Trophoblast cell (in vitro differentiated cells and primary cell): Measurements from ENCODE around the gene MDGA2.
A peak's percentile ranks its signal among the peaks of the same experiment; 100 is the strongest.
"Not testable (repeated sequence)": the region's sequence is repeated elsewhere in the genome, so short reads cannot be mapped to it uniquely, and the experiment has no call there.

ENCODE experiments used
- DNase-seq, 2 donors: peaks; one replicate each; pipeline ENCODE4 v3.0.0-alpha.2; 2016
- H2AFZ ChIP-seq: 2 replicates; pipeline ENCODE4 v1.6.1; 2013; ENCODE audit warnings: low read length, moderate library complexity, mild to moderate bottlenecking; ENCODE audit not compliant: insufficient read depth, poor library complexity
- H2AK5ac ChIP-seq: 2 replicates; pipeline ENCODE4 v1.6.1; 2013; ENCODE audit warnings: mild to moderate bottlenecking, low read length
- H2BK120ac ChIP-seq: 2 replicates; pipeline ENCODE4 v1.6.1; 2013; ENCODE audit warnings: low read length, mild to moderate bottlenecking, moderate library complexity; ENCODE audit not compliant: insufficient read depth, poor library complexity
- H2BK12ac ChIP-seq: 2 replicates; pipeline ENCODE4 v1.6.1; 2013; ENCODE audit warnings: mild to moderate bottlenecking, low read length, moderate library complexity
- H2BK5ac ChIP-seq: 2 replicates; pipeline ENCODE4 v1.6.1; 2013; ENCODE audit warnings: low read length, low read depth, moderate library complexity, mild to moderate bottlenecking; ENCODE audit not compliant: poor library complexity
- H3K14ac ChIP-seq: 2 replicates; pipeline ENCODE4 v1.6.1; 2013; ENCODE audit warnings: mild to moderate bottlenecking, low read length
- H3K18ac ChIP-seq: 2 replicates; pipeline ENCODE4 v1.6.1; 2013; ENCODE audit warnings: mild to moderate bottlenecking, low read length
- H3K23ac ChIP-seq: 2 replicates; pipeline ENCODE4 v1.6.1; 2013; ENCODE audit warnings: low read length
- H3K27ac ChIP-seq: 2 replicates; pipeline ENCODE4 v1.5.1; 2013; ENCODE audit warnings: low read depth, mild to moderate bottlenecking, inconsistent platforms, low read length, moderate library complexity
- H3K27me3 ChIP-seq: 2 replicates; pipeline ENCODE4 v1.6.1; 2013; ENCODE audit warnings: inconsistent platforms, mild to moderate bottlenecking, low read length, moderate library complexity; ENCODE audit not compliant: insufficient read depth
- H3K36me3 ChIP-seq, 2 experiments: 1 replicate in 1 of 2; 2 replicates in 1 of 2; pipeline ENCODE4 v1.6.1; 2013; ENCODE audit warnings: low read length in 2 of 2, mild to moderate bottlenecking in 2 of 2, moderate library complexity in 1 of 2; ENCODE audit not compliant: insufficient read depth in 2 of 2, control insufficient read depth in 1 of 2
- H3K4ac ChIP-seq: 2 replicates; pipeline ENCODE4 v1.6.1; 2013; ENCODE audit warnings: low read depth, mild to moderate bottlenecking, low read length, moderate library complexity
- H3K4me1 ChIP-seq, 2 experiments: 1 replicate in 1 of 2; 2 replicates in 1 of 2; pipeline ENCODE4 v1.6.1; 2013; ENCODE audit warnings: low read length in 2 of 2, mild to moderate bottlenecking in 2 of 2, moderate library complexity in 1 of 2; ENCODE audit not compliant: insufficient read depth in 2 of 2, control insufficient read depth in 1 of 2
- H3K4me2 ChIP-seq: 2 replicates; pipeline ENCODE4 v1.6.1; 2013; ENCODE audit warnings: inconsistent platforms, mild to moderate bottlenecking, low read length, moderate library complexity
- H3K4me3 ChIP-seq: 2 replicates; pipeline ENCODE4 v1.5.1; 2013; ENCODE audit warnings: mild to moderate bottlenecking, low read depth, low read length, inconsistent platforms
- H3K79me1 ChIP-seq: one replicate; pipeline ENCODE4 v1.6.1; 2013; ENCODE audit warnings: low read length
- H3K79me2 ChIP-seq: 2 replicates; pipeline ENCODE4 v1.6.1; 2013; ENCODE audit warnings: low read length, mild to moderate bottlenecking; ENCODE audit not compliant: control insufficient read depth, insufficient read depth, poor library complexity
- H3K9ac ChIP-seq: 2 replicates; pipeline ENCODE4 v1.6.1; 2013; ENCODE audit warnings: mild to moderate bottlenecking, low read length
- H3K9me3 ChIP-seq: 2 replicates; pipeline ENCODE4 v1.6.1; 2013; ENCODE audit warnings: low read depth, mild to moderate bottlenecking, control low read depth, inconsistent platforms, low read length; ENCODE audit not compliant: insufficient read depth
- H4K12ac ChIP-seq: 2 replicates; pipeline ENCODE4 v1.6.1; 2013; ENCODE audit warnings: low read depth, mild to moderate bottlenecking, low read length, moderate library complexity
- H4K8ac ChIP-seq: 2 replicates; pipeline ENCODE4 v1.6.1; 2013; ENCODE audit warnings: low read depth, mild to moderate bottlenecking, low read length, moderate library complexity
- H4K91ac ChIP-seq: one replicate; pipeline ENCODE4 v1.6.1; 2013; ENCODE audit warnings: low read depth, mild to moderate bottlenecking, low read length, moderate library complexity
- WGBS: extraction: QIAGEN DNeasy Blood & Tissue Kit; methylation state at CpG from one replicate; pipeline ENCODE4 v1.1.7; 2013; ENCODE audit warnings: missing lambda C conversion rate; ENCODE audit not compliant: insufficient read length, insufficient coverage; ENCODE audit errors: extremely low coverage; 5-methylcytosine and 5-hydroxymethylcytosine counted together

Gene MDGA2

DNA sequence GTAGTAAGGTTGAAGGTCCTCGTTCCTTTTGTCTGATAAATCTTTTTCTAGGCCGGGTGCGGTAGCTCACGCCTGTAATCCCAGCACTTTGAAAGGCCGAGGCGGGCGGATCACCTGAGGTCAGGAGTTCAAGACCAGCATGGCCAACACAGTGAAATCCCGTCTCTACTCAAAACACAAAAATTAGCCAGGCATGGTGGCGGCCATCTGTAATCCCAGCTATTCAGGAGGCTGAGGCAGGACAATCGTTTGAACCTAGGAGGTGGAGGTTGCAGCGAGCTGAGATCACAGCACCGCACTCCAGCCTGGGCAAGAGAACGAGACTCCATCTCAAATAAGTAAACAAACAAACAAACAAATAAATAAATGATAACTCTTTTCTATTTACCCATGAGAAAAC lies 51.3 kb downstream of the MDGA2 start:
- no CpG with 5 or more reads among the region's 13 CpGs for WGBS
- H3K23ac ChIP-seq, H3K4me3 ChIP-seq, H2AK5ac ChIP-seq, H3K79me1 ChIP-seq, H4K91ac ChIP-seq, H3K9me3 ChIP-seq, DNase-seq, H3K4ac ChIP-seq, H4K12ac ChIP-seq, H3K79me2 ChIP-seq, H3K36me3 ChIP-seq, H3K27ac ChIP-seq, H3K27me3 ChIP-seq, H2BK120ac ChIP-seq, H3K4me2 ChIP-seq, H3K18ac ChIP-seq, H3K4me1 ChIP-seq, H2BK5ac ChIP-seq, H2AFZ ChIP-seq, H4K8ac ChIP-seq, H2BK12ac ChIP-seq, H3K14ac ChIP-seq, H3K9ac ChIP-seq: not testable (repeated sequence)

DNA sequence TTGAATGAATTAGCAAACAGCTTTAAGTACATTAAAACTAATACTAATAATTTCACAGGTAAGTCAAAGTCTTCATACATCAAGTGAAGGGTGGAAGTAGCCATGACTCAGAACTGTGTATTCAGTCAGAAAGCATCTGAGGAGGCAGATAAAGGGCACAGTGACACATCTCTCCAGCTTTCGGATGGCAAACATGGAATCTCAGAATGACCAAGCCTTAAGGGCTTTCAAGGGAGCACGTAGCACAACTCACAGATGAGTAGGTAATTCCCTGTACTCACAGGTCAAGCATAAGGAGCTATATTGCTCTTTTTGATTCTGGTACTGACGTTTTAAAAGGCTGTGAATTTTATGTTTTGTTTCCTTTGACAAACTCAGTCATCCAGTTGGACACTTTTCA lies 56.0 kb downstream of the MDGA2 start:
- Histone ChIP-seq H3K79me1 (no peaks in the 10 kb centered on the region), H2AK5ac (no peak overlapping the region), H4K8ac (no peak overlapping the region), H2AFZ (no peak overlapping the region), H3K27ac (no peak overlapping the region), H3K9me3 (no peaks in the 10 kb centered on the region), H3K18ac (no peak overlapping the region), H3K4me3 (no peak overlapping the region), H2BK120ac (no peak overlapping the region), H3K4me2 (no peak overlapping the region), H2BK12ac (no peak overlapping the region), H3K9ac (no peak overlapping the region), H3K27me3 (no peaks in the 10 kb centered on the region), H2BK5ac (no peak overlapping the region), H3K23ac (no peak overlapping the region), H4K12ac (no peak overlapping the region), H3K14ac (no peak overlapping the region), H3K79me2 (no peaks in the 10 kb centered on the region), H3K4me1 (no peaks in the 10 kb centered on the region), H3K36me3 (no peaks in the 10 kb centered on the region), H4K91ac (no peak overlapping the region), H3K4ac (no peak overlapping the region)
- DNase-seq = peak in 1 of 2 donors; percentile 43
- no CpG with 5 or more reads among the region's 3 CpGs for WGBS

DNA sequence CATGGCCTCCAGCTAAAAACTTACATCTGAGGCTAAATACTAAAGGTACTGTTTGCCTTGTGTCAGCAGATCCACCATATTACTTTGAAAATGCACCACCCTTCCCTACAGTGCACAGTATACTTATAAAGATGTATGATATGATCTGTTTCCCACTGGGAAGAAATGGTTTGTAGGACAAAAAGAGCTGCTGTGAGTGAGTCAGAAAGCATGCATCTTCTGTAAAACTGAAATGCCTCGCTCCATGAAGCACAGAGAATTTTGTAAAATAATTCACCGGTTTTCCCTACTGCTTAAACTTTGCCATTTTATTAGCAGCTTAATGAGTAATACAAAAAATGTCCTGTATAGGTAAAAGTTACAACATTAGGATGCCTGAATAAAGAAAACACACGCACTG lies 68.8 kb downstream of the MDGA2 start:
- no peak overlapping the region for H2BK120ac ChIP-seq
- no peak overlapping the region for H3K4me3 ChIP-seq
- no peak overlapping the region for H3K4ac ChIP-seq
- no peaks in the 10 kb centered on the region for H3K79me1 ChIP-seq
- no peaks in the 10 kb centered on the region for H3K9me3 ChIP-seq
- H3K4me2 ChIP-seq = no peak overlapping the region
- no peak overlapping the region for H4K91ac ChIP-seq
- no peaks in the 10 kb centered on the region for H3K36me3 ChIP-seq
- H3K23ac ChIP-seq = no peak overlapping the region
- H4K12ac ChIP-seq = no peak overlapping the region
- no peak overlapping the region for H4K8ac ChIP-seq
- H3K4me1 ChIP-seq = no peaks in the 10 kb centered on the region
- WGBS = no CpG with 5 or more reads among the region's 3 CpGs
- H3K14ac ChIP-seq = no peak overlapping the region
- H2AFZ ChIP-seq = no peak overlapping the region
- no peak overlapping the region for H3K27ac ChIP-seq
- no peaks in the 10 kb centered on the region for H3K27me3 ChIP-seq
- no peak for DNase-seq
- no peak overlapping the region for H3K18ac ChIP-seq
- H3K79me2 ChIP-seq = no peaks in the 10 kb centered on the region
- H2BK12ac ChIP-seq = no peak overlapping the region
- no peak overlapping the region for H2AK5ac ChIP-seq
- H2BK5ac ChIP-seq = no peak overlapping the region
- no peak overlapping the region for H3K9ac ChIP-seq

DNA sequence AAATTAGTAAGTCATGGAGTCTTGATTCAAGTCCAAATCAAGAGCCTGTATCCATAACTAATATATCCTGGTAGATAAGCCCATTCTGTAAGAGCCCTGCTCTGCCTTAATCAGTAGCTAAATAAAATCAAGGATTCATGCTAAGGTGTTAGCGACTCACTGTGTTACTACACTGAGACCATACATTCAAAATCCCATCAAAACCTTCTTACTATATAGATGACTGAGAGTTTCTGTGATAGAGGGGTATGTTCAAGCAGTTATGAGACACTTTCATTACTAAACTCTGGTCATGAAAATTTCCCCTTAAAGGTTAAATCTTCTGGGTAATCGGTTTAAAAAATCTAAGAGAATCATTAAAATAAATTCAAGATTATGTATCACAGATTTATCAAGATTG lies 78.5 kb downstream of the MDGA2 start:
- no peak for DNase-seq
- H3K79me1 ChIP-seq = no peaks in the 10 kb centered on the region
- H2AFZ ChIP-seq = no peak overlapping the region
- H4K12ac ChIP-seq = no peak overlapping the region
- no peak overlapping the region for H2BK120ac ChIP-seq
- no peak overlapping the region for H3K18ac ChIP-seq
- no peak overlapping the region for H2BK5ac ChIP-seq
- H3K4me1 ChIP-seq = no peaks in the 10 kb centered on the region
- no peak overlapping the region for H3K23ac ChIP-seq
- WGBS = no CpG with 5 or more reads among the region's 2 CpGs
- no peak overlapping the region for H2BK12ac ChIP-seq
- H3K4ac ChIP-seq = no peak overlapping the region
- H3K27ac ChIP-seq = no peak overlapping the region
- no peak overlapping the region for H4K8ac ChIP-seq
- H3K4me2 ChIP-seq = no peak overlapping the region
- H3K9ac ChIP-seq = no peak overlapping the region
- no peak overlapping the region for H2AK5ac ChIP-seq
- no peak overlapping the region for H4K91ac ChIP-seq
- H3K4me3 ChIP-seq = no peak overlapping the region
- no peaks in the 10 kb centered on the region for H3K27me3 ChIP-seq
- H3K9me3 ChIP-seq = no peaks in the 10 kb centered on the region
- no peaks in the 10 kb centered on the region for H3K79me2 ChIP-seq
- no peaks in the 10 kb centered on the region for H3K36me3 ChIP-seq
- H3K14ac ChIP-seq = no peak overlapping the region
